Activated CD4-positive, alpha-beta T cell treated with anti-CD3 and anti-CD28 coated beads, Interleukin-2, Interleukin-4, amounts not matched to agents 100 ng/mL and 50 ng/mL, durations not matched to agents 16 hours and 8 hours (primary cell): ENCODE results near the gene PBX1.
A peak's percentile ranks its signal among the peaks of the same experiment; 100 is the strongest.

Experiments used
- DNase-seq: peaks from one replicate; pipeline ENCODE4 v3.0.0-alpha.2; 2020; ENCODE audit warnings: low spot score

The PBX1 gene

DNA sequence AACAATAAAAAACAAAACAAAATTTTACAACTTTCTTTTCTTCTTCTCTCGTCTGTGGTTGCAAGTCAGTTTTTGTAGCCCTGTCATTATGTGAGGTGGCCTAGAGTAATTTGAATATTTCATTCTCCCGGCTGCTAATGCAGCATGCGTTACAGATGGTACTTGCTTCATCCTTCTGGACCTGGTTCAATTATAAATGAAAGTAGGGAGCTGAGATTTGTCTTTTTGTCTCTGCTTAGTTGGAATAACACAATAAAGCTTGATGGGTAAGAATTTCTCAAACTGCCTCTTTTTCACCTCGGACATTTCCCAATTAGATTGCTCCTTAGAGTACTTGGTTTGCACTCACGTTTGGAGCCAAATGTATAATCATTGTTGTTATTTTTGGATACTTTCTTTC, 201.6 kb downstream of the PBX1 start:
- no peak for DNase-seq

DNA sequence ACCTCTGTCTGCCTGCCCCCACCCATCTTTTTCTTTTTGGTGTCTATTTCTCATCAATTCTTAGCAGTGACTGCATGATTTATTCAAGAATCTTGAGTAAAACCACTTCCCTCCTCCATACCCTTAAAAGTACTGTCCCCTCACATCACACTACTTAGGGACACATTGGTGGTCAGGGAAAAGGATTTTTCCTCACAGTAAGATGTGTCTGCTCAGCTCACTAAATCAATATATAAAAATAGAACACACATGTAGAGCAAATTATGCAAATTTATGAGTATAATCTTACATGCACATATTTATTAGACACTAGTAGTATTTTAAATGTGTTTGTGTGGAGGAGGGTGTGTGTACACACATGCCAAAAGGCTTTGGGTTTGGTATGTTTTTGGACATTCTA, 202.0 kb downstream of the PBX1 start:
- no peak for DNase-seq

DNA sequence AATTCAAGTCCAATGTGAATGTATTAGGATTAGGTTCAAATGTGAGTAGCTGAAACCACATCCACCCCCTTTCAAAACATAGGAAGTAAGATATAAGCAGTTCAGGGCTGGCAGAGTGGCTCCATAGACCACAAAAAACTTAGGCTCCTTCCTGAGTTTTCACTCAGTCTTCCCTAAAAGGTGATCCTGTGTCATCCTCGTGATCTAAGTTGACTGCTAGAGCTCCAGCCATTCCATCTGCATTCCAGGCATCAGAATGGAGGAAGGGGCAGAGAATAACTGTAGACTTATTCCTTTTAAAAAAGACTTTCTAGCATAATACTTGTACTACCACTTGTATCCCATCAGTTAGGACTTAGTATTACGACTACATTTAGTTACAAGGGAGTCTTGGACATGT, 204.1 kb downstream of the PBX1 start:
- DNase-seq, result no peak

DNA sequence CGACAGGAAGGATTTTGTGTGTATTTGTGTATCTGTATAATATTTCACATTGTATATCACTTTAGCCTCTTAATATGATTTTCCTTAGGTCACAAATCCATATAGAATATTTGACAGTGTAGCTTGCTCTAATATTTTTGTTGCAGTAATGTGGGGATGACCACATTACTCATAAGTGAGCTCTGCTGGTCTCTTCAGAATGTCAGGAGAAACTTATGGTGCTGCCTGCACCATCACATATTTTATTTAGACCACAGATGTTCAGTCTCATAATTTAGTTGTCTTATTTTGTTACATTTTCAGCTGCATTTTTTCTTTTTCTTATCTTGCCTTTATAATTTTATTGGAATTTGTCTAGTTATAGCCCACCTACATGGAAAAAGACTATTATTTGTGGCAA, 205.3 kb downstream of the PBX1 start:
- DNase-seq, result no peak

DNA sequence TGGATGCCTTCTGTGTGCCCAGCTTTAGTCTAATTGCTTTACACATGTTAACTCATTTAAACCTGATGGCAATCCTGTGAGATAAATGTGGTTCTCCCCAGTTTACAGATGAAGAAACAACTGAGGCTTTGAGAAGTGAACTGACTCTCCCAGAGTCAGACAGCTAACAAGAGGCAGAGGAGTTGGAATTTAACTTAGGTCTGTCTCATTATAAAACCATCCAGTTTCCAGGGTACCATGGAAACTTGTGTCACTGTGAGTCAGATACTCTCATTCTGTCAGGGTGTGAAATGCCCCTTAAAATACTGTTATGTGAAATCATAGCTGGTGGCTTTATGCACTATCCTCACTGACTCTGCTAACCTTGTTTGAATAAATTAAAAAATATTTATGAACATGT, 206.6 kb downstream of the PBX1 start:
- DNase-seq, result no peak

DNA sequence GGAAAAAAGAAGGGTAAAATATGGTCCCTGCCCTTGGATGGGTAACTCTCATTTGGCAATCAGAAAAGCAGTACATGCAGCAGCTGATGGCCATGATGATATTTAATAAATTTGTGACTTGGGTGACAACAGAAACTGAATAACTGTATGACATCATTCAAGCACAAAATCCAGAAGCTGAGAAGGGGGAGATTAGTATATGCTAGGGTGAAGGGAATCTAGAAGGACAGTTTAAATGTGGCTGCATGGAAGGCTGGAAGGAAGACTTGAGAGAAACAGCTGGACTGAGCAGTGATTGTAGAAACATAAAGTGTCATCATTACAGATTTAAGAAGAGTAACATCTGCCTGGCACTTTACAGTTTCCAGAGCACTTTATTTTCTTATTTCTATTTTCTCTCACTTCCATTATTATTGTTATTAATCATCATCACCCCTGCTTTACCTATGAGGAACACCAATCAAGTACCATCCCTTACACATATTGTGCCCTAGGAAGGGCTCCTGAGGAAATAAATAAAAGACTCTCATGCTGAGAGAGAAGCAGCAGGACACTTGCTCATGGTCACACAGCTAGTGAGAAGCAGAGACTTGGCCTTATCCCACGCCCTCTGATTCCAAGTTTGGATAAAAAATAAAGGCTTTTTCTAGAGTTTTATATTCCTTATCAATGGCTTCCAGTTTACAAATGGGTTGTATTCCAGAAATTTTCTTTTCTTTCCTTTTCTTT, 207.2 kb downstream of the PBX1 start:
- DNase-seq, result no peak

DNA sequence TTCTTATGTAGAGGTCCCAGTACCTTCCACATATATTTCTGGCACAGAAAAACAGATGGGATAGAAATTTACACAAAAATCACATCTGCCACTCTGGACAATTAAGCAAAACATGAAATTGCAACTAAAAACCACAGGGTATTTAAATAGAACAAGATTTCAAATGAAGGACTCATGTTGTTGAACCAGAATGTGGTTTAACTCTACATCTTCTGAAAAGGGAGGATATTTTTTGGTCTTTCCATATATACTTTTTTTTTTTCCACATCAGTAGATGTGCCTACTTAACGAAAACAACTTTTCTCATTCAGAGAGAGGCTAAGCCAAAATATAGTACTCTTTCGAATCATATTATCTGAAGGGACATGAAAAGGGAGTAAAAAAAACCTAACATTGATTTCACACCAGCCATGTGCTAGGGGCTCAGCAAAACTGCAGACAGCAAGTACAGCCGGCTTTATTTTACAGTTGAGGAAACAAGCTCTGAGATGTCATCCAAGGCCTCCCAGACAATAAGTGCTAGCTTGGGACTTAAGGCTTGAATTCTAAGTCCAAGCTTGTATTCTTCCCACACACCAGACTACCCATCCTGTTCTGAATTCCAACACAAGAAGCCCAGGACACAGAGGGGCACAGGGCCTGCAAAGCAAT, 208.9 kb downstream of the PBX1 start:
- no peak for DNase-seq

DNA sequence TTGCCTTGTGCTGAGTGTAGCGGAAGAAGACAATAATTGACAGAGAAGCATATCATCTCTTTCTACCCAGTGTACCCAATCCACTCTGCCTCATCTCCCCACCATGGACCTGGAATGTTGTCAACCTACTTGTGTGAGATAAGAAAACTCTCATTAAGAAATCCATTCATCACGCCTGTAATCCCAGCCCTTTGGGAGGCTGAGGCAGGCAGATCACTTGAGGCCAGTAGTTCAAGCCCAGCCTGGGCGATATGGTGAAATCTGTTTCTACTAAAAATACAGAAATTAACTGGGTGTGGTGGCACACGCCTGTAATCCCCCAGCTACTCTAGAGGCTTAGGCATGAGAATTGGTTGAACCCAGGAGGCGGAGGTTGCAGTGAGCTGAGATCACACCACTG, 209.6 kb downstream of the PBX1 start:
- DNase-seq, result no peak

DNA sequence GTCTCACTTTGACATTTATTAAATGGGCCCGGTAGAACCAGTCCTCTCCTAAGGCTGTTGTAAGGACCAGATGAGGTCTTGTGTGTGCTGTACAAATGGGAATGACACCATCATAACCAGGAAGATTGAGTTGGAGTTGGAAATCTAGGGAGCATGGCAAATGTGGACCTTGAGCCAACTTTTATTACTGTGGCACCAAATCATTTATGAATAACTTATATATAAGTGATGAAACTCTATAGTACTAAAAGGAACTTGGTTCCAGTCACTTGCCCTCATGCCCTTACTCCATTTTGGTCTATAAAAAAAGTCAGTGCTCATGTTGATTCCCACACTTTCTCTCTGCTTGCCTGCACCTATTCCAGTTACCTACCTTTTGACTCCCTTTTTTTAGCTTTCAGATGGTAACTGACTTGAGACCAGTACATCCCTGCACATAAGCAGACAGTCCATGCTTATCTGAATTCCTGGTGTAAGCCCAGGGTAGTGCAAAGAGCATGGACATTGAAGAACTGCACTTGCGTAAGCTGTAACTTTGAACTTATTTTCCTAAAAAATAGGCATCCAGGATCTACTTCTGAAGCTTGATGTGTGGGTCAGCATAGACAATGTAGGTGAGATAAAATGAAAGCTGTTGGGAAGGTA, 210.6 kb downstream of the PBX1 start:
- DNase-seq, result no peak

DNA sequence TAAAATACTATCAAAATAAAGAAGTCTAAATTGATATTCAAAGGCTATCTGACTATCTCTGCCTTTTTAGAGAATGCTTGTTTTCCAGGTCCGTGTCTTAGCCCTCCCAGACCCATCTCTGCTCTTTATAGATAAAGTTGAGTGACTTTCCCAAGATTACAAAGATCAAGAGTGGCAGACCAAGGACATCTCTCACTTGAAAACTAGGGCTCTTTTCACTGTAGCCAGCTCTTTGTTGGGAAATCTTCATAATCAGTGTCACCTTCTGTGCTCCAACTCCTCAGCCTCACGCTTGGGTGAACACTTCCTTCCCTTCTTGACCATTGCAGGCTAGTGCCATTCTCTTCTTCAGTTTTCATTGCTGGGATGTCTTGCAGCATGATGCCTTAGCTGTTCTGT, 211.1 kb downstream of the PBX1 start:
- DNase-seq, result no peak

DNA sequence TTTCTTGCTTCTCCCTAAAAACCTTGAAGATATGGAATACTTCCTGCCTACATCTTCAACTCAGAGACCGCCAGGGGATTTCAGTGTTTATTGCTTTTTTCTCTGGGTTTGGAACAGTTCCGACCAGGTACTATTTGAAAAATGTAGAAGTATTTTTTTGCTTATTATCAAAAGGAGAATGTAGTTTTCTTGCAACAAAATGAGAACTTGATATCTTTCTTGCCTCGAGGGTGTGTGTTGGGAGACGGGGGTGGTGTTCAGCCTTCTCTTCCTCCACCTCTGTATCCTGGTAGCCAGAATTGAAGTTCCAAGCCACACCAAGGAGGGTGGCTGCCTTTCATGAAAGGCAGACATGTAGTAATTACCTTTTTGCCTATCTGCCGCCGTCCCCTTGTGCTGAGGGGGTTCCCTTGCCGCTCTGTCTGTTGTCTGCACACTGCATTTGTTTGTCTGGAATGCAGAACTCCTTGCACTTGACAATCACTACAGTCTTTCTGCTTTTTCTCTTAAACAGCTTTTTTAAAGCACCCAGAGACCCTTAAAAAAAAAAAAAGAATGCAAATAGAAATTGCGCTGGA, 212.1 kb downstream of the PBX1 start:
- DNase-seq, result no peak

DNA sequence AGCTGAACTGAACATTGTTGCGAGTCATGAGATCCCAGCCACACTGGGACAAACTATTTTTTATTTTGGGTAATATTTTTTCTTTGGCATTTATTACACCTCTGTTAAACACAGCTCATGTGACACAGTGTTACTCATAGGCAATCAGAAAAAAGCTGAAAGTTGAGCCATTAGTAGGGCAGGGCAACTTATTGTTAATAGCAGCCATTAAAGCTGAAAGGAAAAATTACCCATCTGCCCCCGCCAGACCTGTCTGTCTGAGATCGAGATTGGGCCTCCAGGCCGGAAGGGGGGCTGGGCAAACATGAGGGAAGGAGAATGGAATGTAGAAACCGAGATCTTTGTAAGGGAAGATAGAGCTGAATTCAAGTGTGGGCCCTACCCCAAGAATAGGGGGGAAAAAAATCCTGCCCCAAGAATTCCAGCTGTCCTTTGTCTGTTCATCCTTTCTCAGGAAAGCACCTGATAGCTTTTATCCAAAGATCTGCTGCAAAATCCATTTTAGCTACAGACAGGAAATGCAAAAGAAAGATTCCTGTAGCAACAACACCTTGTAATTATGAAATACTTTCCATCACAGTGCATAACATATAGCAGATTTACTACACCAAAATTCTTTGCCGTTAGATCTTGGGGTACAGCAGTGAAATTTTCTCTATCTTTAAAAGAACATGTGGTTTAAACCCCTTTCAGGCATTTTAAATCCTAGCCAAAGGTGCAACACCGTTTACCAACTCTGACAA, 212.8 kb downstream of the PBX1 start:
- no peak for DNase-seq

DNA sequence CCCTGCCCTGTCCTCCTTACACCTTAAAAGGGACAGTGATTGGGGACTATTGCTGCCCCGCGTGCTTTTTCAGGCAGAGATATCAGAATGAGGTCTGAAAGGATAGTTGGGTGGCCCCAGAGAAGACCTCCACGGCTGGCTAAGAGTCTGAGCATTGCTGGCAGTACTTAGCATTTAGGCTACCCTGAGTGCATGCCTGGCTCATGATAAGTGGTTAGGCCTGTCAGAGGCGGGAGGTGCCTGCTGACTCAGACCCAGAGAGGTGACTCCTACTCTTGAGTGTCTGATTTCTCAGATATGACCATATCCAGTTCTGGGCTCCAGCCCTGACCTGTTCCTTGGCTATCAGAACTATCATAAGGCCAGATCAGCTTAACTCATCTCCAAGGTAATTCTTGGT, 213.7 kb downstream of the PBX1 start:
- peak; percentile 26 for DNase-seq

DNA sequence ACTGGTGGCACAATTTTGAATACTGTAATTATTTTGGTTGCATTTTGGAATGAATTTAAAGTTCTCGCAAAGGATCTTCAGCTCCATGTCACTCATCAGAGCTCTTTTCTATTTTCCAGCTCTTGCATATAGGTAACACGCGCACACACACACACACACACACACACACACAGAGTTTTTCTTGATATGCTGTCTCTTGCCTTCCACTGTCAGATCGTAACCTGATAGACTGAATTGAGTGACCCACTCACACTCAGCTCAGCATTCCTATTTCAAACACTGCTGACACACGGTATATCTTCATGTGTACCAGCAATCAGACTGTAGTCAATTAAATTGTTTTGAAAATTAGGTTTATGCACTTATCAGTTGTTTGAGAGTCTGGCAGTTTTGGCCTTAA, 214.1 kb downstream of the PBX1 start:
- no peak for DNase-seq

DNA sequence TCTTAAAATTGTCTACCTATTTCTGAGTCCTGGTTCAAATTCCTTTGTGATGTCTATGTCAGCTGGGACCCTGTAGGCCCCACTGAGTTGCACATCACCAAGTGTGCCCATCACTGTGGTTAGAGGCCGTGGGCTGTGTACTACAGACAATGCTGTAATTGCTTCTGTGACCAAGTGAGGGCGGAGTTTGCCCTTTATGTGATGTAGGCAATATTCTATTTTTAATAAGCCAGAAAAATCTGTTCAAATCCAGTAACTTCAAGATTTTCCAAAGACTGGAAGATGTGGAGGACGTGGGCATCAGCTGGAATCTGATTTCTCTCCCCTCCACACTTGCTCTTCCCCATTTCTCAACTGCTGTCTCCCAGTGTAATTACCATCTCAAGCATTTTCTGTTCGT, 215.4 kb downstream of the PBX1 start:
- no peak for DNase-seq

DNA sequence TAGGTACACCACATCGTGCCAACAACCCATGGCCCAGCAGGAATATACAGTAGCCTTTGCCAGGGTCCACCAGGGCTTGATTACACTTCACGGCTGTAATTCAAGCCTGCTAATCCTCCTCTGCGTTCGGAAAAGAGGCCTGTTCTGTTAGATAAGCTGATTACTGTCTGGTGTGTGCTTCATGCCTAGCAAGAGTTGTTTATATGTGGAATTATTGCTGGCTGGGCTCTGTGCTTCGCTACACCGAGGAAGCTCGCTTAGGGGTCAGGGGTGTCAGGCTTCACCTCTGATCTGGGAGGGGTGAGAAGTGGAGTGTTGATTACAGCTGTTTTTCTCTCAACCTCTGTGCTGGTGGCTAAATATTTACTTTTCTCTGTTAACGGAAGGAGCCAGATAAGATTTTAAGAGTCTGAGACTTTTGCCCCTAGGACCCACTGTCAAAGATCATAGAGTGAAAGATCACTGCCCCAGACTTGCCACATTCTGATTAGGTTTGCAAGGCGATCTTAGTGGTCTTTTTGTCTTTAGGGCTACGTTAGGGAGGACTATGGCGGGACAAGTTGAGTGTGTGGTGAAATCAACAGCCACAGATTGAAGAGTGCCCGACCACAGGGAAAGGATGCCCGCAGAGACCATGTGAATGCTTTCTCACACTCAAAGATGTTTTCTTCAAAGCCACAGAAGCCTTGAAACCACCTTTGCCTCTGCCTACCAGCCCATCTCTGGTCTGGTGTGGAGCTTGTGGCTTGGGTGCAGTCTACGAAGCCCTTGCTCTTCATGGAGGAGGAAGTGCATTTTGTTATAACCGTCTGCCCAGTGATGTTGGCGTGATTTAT, 216.1 kb downstream of the PBX1 start:
- DNase-seq, result no peak

DNA sequence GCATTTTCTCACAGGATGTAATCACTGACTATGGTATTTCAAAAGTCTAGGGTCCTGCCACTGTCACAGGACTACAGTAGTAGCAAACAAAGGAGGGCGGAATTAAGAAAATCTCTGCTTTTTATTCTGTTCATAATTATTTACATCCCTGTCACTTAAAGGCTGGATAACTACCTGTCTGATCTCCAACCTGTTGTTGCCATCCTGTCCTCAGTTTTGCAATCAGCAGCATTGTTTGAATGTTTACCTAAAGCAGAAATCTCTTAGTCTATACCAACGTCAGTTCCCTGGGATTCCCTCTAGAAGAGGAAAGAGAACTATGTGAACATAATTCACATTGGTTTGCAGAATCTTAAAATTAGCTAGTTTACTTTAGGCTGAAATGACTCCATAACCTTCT, 218.5 kb downstream of the PBX1 start:
- DNase-seq, result no peak

DNA sequence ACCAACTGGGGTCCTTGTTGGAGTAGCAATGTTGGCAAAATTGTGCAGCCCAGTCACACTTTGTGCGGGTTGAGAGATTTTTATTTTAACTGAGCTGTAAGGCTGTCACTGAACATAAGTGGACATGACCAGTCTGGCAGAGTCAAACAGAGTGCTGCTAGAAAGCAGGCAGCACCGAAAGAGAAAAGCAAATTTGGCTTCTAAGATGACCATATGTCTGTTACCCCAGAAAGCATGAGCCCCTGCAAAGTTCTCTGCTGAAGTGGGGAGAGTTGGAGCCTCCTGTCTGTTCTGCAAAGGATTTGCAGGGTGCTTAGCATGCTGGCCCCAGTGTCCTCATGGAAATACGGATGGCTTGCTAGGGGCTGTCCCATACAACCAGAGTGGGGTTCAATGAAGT, 220.4 kb downstream of the PBX1 start:
- DNase-seq, result no peak

DNA sequence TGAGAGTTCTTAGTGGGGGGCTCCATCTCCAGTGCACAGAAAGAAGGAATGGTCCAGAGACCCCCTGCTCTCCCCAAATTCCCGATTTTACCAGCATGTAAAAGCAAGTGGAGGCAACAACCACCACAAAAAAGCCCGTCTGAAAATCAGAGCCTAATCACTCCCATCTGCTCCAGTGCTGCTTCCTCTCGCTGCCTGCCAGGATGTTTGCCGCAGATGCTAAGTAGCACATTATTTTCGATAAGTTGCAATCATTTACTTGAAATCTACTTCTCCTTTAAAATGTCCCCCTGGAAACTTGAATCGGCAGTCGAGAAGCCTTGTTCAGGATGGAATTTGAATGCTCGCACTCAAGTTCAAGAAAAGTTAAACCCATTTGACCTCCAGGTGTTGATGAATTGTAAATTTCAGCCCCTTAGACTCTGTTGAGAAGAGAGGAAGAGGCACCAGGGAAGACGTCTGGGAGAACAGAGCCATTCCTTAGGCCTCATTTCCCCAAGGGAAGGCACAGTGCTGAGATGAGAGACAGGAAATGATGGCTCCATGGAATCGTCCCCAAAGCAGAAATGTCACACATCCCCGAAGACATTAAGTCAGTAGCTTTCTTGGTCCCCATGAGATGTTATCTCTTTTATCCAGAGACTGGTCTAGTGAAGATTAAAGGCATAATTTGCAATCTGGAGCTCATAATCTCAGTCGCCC, 221.3 kb downstream of the PBX1 start:
- no peak for DNase-seq

DNA sequence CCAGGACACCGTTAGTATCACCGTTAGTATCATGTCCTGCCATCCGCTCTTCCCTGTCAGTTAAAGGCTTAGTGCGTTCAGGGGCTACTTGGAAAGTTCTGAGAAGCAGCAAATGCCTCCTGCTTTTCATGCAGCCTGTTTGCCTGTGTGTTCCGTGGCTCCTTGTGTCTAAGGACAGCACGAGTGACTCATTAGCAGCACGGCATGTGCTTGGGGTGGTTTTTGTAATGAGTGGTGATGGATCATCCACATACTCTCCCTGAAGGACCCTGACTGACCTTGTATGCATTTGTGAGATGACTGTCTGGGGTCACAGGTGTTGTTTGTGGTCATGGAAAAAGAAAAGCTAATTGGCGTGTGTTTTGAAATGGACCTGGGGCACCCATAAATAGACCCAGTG, 221.9 kb downstream of the PBX1 start:
- DNase-seq, result no peak

DNA sequence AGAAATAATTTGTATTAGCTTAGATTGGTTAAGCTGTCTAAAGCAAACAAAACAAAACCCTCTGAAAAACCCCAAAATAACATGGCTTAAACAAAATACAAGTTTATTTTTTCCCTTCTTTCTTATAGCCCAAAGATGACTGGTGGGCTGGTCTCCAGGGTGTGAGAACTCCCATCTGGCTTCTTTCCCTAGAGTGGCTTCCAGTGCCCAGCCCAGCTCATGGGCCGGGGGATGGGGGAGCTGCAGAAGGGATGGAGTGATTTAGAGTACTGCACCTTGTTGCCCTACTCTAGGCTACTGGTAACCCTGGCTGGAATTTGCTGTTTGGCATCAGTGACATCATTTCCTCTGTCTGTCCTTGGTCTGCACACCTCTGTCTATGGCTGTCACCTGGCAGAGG, 223.0 kb downstream of the PBX1 start:
- no peak for DNase-seq
